NCI-H2196 treated with DMSO at 0.1 percent for 48 hours (cell line): ENCODE measurements around the gene IFI44.

Experiments
- DNase-seq: peaks from one replicate; lab custom pipeline; 2025; ENCODE audit not compliant: unreplicated experiment; lab: John Stamatoyannopoulos, UW

IFI44 gene, protein sequence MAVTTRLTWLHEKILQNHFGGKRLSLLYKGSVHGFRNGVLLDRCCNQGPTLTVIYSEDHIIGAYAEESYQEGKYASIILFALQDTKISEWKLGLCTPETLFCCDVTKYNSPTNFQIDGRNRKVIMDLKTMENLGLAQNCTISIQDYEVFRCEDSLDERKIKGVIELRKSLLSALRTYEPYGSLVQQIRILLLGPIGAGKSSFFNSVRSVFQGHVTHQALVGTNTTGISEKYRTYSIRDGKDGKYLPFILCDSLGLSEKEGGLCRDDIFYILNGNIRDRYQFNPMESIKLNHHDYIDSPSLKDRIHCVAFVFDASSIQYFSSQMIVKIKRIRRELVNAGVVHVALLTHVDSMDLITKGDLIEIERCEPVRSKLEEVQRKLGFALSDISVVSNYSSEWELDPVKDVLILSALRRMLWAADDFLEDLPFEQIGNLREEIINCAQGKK

DNA sequence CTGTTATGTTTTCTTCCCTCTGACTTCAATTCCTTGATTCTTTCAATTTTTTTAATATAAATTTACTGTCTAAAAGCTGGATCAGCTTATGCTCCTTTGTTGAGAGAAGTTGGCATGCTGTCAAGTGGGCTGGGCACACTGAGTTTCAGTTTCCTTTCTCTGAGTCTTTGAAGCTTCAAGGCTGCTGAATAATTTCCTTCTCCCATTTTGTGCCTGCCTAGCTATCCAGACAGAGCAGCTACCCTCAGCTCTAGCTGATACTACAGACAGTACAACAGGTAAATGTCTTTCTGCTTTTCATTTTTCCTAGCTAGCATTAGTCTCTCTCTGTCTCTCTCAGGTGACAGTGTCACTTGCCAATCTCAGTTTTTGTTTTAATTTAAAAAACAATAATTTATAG, at the start of gene IFI44:
Gene IFI44, plus strand, starts transcription at position 204 of the 400 bp plus-strand sequence. CDS start 365 bp downstream, outside the sequence.
- DNase-seq, result peak; percentile 1

DNA sequence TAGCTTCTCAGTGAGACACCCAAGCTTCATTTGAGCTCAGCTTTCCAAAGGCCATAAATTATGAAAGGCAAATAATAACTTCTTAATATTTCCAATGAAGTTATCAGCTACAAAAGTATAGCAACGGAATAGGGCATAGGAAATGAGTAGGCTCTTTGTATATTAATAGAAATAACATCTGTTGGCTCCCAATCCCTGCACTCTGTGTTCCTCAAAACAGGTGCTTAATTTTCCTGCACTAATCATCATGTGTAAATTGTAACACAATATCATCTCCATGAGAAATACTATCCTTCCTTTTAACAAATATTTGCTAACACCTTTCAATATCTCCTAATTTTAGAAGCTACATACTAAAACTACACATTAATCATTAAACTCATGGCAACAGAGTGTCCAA, 48.6 kb upstream of the IFI44 start:
- no peak for DNase-seq

DNA sequence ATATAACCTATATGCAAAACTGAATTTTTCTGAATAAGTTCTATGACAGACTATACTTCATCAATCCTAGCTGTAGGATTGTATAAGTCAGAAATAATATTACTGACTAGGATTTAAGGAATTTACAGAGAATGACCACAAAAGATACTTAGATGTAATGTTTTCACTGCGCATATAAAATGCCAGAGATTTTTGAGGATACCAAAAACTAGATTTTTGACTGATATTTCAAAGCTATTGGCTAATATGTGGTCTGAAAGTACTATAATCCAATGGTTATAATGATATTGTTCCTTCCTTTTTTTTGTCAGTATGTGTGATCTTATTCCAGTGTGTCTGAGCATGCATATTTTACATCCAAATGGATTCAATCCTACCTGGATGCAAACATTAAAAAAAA, 46.4 kb upstream of the IFI44 start:
- DNase-seq, result no peak

DNA sequence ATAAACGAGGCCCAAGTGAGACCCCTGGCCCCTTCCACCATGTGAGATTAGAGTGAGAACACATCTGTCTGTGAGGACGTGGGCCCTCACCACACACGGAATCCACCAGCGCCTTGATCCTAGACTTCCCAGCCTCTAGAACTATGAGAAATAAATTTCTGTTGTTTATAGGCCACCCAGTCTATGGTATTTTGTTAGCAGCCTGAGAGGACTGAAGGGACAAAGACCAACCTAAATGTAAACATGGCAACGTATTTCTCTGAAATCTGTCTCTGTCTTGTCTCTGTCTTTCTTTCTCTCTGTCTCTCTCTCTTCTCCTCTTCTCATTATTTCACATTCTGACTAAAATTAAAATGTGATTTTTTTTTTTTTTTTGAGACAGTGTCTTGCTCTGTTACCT, 45.0 kb upstream of the IFI44 start:
- DNase-seq, result no peak

DNA sequence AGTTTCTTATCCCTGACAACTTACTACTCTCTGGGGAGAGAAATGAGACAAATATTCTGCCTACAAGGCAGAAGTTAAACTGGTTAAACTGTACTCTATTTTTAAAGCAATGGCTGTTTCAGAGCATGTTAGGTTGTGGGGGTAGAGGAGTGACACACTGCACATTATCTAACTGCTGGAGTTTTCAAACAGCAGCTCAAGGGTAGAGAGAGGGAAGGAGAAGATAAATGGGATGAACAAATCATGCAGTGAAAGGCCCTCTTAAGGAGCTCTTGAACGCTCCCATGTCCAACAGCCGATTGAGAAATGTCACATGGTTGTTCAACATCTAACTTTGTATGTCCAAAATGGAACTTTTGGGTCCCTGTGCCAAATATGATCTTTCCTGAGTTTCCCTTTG, 43.4 kb upstream of the IFI44 start:
- DNase-seq, result no peak

DNA sequence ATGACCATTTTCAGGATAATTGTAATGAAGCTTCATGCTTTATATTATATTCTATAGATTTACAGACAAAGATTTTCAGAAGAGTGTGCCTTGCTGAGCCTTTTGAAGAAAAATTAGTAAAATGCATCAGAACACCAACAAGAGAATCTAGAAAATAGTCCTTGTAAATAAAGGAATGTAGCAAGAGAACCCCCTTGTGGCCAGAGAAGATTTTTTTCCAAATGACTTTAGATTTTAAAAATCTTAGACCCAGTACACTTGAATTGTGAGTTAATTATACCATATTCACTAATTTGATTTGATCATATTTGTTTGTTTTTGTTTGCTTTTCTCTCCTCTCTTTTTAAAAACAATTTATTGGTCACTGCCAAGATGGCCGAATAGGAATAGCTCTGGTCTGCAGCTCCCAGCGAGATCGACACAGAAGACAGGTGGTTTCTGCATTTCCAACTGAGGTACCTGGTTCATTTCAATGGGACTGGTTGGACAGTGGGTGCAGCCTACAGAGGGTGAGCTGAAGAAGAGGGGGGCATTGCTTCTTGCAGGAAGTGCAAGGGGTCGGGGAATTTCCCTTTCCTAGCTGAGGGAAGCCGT, 42.2 kb upstream of the IFI44 start:
- no peak for DNase-seq

DNA sequence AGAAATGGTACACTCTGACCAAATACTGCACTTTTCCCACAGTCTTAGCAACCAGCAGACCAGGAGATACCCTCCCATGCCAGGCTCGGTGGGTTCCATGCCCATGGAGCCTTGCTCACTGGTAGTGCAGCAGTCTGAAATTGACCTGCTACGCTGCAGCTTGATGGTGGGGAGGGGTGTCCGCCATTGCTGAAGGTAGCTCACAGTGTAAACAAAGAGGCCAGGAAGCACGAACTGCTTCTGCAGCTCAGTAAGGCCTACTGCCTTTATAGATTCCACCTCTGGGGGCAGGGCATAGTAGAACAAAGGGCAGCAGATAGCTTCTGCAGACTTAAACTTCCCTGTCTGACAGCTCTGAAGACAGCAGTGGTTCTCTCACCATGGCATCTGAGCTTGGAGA, 41.7 kb upstream of the IFI44 start:
- DNase-seq, result no peak

DNA sequence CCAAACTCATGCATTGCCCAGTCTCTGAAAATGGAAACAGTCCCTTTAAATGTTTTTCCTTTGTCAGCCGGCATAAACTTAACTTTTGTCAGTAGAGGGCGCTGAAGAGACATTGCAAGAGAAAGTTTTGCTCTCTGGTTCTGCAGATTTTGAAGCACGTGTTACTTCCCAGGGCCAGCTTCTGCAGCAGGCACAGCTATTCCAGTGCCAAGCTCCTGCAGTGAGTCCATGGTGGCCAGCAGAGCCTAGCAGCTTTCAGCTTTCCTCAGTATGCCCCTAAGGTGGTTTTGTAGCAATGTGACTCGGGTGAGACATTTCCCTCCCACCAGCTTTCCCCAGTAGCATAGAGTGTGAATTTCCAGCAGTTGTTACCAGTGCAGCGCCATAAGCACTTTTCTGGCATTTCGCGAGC, 32.0 kb upstream of the IFI44 start:
- peak; percentile 43 for DNase-seq

DNA sequence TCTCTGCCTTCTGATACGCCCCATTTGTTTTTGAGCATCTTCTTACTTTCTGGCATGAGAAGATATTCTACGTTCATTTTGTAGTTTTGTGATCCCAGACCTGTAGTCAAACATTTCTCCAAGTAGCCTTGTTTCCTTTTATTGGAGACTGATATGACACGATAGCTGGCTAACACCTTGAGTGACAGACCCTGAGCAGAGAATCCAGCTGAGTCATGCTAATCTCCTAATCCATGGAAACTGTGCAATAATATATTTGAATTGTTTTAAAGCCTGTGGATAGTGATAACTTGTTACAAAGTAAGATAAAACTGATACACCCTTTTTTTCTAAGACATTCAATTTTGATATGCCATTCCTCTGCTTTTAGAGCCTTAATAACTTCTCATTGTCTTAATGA, 30.6 kb upstream of the IFI44 start:
- DNase-seq, result no peak

DNA sequence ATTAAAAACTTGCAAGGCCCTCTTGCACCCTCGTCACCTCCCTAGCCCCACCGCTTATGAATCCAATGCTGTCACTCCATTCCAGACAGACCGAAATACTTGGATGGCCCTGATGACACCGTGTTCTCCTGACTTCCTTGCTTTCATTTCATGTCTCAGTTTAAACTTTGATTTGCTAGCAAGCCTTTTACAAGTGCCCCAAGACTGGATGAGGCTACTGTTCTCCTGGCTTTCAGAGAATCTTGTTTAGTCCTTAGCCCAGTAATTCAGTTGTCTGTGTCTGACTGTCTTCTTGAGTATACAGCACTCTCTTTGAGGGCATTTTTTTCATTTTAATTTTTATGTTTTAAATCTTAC, 30.2 kb upstream of the IFI44 start:
- DNase-seq, result no peak

DNA sequence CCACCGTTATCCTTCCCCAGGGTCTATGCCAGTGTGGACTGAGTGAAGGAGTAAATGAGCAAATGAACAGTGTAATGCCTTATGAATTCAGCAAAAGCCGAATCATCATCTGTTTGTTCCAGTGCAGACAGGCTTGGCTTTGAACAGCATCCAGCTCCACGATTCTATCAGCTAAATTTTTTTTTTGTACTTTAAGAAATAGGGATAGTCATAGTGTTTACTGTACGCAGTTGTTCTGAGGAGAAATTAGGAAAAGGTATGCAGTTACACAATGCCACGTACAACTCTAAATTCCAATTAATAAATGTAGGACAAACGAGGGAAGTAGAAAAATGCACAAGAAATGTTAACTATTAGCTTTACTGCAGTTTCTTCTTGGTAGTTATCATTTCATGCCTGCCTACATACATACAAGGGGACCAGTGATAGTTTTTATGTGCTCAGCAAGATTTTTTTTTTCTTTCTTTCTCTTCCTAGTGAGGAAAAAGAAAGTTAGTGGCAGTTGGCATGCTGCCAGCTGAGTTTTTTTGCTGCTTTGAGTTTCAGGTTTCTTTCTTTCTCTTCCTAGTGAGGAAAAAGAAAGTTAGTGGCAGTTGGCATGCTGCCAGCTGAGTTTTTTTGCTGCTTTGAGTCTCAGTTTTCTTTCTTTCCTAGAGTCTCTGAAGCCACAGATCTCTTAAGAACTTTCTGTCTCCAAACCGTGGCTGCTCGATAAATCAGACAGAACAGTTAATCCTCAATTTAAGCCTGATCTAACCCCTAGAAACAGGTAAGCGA, 29.6 kb upstream of the IFI44 start, which contains the start of gene IFI44L:
Gene IFI44L, plus strand, starts transcription at position 646 of the 777 bp plus-strand sequence. CDS start 7,468 bp downstream, outside the sequence.
- DNase-seq, result no peak

DNA sequence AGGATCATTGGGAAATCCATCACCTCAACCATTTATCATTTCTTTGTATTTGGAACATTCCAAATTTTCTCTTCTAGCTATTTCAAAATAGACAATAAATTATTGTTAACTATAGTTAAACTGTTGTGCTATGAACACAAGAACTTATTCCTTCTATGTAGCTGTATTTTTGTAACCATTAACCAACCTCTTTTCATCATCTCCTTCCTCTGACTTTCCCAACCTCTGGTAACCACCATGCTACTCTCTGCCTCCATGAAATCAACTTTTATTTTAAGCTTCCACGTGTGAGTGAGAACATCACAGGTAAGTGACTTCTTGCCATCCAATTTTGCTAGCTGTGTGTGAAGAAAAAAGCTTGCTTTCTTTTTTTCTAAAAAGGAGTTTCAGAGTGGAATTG, 29.0 kb upstream of the IFI44 start:
- DNase-seq, result no peak

DNA sequence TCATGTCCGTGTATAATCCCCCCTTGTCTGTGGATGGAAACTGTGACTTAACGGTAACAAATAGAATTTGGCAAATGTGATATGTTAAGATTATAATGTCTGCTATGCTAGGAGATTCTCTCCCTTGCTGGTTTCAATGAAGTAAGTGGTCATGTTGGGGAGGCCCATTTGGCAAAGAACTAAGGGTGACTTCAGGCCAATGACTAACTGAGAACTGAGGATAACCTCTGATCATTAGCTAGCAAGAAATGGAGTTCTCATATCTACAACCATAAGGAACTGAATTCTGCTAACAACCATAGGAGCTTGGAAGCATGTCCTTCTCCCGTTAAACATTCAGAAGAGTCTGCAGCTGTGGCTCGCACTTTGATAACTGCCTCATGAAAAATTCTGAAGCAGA, 27.1 kb upstream of the IFI44 start:
- no peak for DNase-seq

DNA sequence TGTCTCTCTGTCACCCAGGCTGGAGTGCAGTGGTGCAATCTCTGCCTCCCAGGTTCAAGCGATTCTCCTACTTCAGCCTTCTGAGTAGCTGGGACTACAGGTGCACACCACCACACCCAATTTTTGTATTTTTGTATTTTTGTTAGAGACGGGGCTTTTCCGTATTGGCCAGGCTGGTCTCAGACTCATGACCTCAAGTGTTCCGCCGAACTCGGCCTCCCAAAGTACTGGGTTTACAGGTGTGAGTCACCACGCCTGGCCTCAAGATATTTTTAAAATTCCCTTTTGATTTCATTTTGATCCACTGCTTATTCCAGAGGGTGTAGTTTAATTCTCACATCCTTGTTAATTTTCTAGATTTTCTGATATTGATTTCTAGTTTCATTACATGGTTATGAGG, 25.6 kb upstream of the IFI44 start:
- no peak for DNase-seq

DNA sequence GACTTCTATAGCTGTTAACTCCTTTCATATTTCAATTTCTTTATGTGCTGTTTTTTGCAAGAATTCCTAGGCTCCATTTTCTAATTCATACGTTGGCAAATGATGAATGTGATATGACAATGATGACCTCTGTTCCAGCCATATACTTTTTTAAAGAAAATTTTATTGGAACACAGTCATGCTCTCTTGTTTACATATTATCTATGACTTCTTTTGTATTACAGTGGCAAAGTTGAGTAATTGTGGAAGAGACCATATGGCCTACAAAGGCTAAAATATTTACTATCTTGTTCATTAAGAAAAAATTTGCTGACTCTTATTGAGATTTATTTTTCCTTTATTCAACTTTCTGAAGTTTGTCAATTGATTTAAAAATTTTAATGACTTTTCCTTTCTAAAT, 22.3 kb upstream of the IFI44 start:
- DNase-seq, result no peak

DNA sequence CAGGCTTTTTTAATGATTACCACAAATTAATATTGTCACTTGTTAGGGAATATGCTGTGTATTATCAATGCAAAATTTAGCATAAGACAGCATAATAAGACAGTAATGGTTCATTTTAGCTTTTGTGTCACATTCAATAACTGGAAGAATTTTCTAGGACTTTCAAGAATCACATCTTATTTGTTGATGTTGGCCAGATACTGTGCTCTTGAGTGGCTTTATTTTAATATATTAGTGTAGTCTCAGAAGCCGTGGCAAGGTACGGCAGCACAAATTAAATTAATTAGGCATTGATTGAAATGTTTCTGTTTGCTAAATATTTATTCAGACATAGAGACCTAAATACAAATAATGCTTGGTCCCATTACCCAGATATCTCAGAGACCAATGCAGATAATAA, 19.0 kb upstream of the IFI44 start:
- no peak for DNase-seq

DNA sequence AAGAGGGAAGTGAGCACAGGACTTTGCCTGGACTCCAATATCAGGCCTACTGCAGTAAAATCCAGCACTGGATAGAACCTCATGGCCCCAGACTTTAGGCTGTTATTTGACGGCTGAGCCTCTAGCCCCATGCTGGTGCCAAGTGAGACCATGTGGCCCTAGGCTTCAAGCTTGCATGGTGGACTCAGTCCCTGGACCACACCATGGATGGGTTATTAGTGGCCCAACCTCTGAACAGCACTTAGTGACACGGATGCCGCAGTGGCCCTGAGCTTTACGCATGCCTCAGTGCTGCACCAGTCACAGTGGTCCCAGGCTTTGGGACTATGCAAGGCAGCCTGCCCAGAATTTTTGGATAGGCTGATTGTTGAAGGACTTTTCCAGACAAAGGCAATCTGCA, 16.4 kb upstream of the IFI44 start:
- no peak for DNase-seq

DNA sequence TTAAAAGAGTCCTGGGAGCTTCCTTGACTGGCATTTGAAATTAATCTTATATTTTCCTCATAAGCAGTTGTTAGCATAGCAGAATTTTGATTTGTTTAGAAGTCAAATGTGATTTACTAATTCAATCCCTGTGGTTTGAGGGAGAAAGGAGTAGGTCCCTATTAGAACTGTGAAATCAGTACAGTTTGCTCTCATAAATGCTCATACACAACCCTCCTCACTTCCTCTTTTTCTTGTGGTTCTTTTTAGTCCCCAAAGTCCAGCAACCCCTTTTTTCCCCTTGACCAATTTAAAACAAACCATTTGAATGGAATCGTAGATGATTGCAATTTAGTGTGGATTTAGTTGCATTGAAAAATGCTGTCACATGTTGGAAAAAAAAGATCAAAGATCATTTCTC, 9.2 kb upstream of the IFI44 start:
- no peak for DNase-seq

DNA sequence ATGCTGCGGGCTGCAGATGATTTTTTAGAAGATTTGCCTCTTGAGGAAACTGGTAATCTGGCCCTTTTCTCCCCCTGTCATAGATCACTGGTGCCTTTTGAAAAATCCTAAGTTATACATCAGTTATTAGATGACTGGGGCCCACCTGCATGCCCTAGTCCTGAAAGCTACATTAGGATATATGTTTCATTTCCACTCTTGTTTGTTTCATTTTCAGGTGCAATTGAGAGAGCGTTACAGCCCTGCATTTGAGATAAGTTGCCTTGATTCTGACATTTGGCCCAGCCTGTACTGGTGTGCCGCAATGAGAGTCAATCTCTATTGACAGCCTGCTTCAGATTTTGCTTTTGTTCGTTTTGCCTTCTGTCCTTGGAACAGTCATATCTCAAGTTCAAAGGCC, 8.1 kb upstream of the IFI44 start:
- DNase-seq, result no peak

DNA sequence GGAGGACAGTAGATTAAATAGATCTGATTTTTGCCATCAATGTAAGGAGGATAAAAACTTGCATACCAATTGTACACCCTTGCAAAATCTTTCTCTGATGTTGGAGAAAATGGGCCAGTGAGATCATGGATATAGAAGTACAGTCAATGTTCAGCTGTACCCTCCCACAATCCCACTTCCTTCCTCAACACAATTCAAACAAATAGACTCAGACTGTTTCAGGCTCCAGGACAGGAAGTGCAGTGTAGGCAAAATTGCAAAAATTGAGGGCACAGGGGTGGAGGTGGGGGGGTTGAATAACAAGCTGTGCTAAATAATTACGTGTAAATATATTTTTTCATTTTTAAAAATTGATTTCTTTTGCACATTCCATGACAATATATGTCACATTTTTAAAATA, 3.9 kb upstream of the IFI44 start:
- DNase-seq, result no peak

DNA sequence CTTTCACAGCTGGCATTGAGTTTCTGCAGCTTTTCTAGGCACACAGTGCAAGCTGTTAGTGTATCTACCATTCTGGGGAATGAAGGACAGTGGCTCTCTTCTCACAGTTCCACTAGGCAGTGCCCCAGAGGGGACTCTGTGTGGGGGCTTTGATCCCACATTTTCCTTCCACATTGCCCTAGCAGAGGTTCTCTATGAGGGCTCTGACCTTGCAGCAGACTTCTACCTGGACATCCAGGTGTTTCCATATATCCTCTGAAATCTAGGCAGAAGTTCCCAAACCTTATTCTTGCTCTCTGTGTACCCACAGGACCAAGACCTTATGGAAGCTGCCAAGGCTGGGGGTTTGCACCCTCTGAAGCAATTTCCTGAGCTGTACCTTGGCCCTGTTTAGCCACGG, 2.4 kb upstream of the IFI44 start:
- DNase-seq, result no peak

DNA sequence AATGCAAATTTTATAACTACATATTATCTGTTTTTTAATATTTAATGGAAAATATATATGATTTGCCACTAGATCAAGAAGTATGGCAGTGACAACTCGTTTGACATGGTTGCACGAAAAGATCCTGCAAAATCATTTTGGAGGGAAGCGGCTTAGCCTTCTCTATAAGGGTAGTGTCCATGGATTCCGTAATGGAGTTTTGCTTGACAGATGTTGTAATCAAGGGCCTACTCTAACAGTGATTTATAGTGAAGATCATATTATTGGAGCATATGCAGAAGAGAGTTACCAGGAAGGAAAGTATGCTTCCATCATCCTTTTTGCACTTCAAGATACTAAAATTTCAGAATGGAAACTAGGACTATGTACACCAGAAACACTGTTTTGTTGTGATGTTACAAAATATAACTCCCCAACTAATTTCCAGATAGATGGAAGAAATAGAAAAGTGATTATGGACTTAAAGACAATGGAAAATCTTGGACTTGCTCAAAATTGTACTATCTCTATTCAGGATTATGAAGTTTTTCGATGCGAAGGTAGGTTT, 556 bp downstream of the IFI44 start:
- no peak for DNase-seq
